ENCODE measurements around the gene G6PC2. TPM values are rescaled to one million over a fixed set of nuclear protein-coding genes. Genes with fewer than 3 reads are reported as not detected.

The G6PC2 gene, protein sequence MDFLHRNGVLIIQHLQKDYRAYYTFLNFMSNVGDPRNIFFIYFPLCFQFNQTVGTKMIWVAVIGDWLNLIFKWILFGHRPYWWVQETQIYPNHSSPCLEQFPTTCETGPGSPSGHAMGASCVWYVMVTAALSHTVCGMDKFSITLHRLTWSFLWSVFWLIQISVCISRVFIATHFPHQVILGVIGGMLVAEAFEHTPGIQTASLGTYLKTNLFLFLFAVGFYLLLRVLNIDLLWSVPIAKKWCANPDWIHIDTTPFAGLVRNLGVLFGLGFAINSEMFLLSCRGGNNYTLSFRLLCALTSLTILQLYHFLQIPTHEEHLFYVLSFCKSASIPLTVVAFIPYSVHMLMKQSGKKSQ
- total RNA-seq (not detected), total RNA-seq (0 reads per million in 29 experiments)
- not detected for total RNA-seq (2013)

GRCh38 chr2:168901003-168901402 lies at the start of gene G6PC2:
G6PC2 (plus strand) TSS chr2:168901291; CDS start chr2:168901332, 41 bp downstream.
- Histone ChIP-seq H3K27me3 (replicated peaks in 1 of 2; ENCODE audit: control insufficient read depth in 2 of 2, extremely low read depth in 1 of 2, insufficient read depth in 2 of 2, low read length in 1 of 2) (no peaks in the 10 kb centered on the region), H3K27ac (ENCODE audit: low read length) (no peak within 1 kb of the TSS), H3K4me3 (ENCODE audit: control insufficient read depth in 1 of 2, extremely low read depth in 1 of 2, low read length in 1 of 2) (no peak within 1 kb of the TSS), H3K36me3 (ENCODE audit: control insufficient read depth in 2 of 2, extremely low read depth in 1 of 2, insufficient read depth in 1 of 2, low read length in 1 of 2) (no peaks in the 10 kb centered on the region), H3K4me1 (ENCODE audit: control insufficient read depth in 1 of 2, extremely low read depth in 1 of 2, insufficient read depth in 2 of 2, low read length in 2 of 2) (no peaks in the 10 kb centered on the region), H3K9me3 (no peaks in the 10 kb centered on the region)
- ATAC-seq (replicated peaks in 1 of 4) (no peak), DNase-seq (no peak)
- WGBS (ENCODE audit: insufficient coverage), result 91% methylated on average over 3 of the region's 5 CpGs
- no peaks in the 10 kb centered on the region for H3K9me3 Mint-ChIP-seq
- H3K4me1 Mint-ChIP-seq, result no peaks in the 10 kb centered on the region
- ChIA-PET POLR2A (no interaction called here), CTCF (interaction anchor here in 1 of 2 donors (0.7 kb wide), 1 partner anchor 564 kb away, joined by 3 read pairs; no protein-coding TSS in a partner anchor)
- peaks cover 4 to 7% of the 10 kb centered on the region in 2 donors for H3K27me3 Mint-ChIP-seq
- no peak within 1 kb of the TSS for H3K4me3 Mint-ChIP-seq
- no peak within 1 kb of the TSS for H3K27ac Mint-ChIP-seq
- H3K36me3 Mint-ChIP-seq, result no peaks in the 10 kb centered on the region

DNA sequence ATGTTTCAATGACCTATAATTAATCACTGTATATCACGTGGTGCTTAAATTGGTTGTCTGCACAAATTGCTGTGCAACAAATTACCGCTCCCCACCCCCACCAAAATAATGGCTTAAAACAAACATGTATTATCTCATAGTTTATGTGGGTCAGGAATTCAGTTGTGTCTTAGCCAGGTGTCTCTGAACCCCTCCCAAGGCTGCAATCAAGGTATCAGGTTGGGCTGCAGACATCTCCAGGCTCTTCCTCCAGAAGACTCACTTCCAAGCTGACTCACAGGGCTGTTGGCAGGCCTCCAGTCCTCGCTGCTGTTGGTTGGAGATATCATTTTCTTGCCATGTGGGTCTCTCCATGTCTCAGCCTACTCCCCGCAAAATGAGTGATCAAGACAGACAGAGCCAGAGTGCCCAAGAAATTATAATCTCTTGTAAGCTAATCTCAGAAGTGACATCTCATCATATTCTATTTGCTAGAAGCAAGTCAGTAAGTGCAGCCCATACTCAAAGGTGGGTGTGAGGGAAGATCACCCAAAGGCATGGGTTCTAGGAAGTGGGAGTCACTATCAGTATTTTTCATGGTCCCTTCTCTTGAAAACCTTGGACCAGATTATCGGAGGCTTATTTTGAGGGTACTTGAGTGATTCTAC lies 49.3 kb upstream of the G6PC2 start:
- ChIA-PET CTCF (no interaction called here), POLR2A (interaction anchor here in 1 of 2 donors (0.6 kb wide), 1 partner anchor 17 kb away, joined by 4 read pairs; no protein-coding TSS in a partner anchor)
- no peaks in the 10 kb centered on the region for H3K27me3 ChIP-seq (replicated peaks in 1 of 2; ENCODE audit: control insufficient read depth in 2 of 2, extremely low read depth in 1 of 2, insufficient read depth in 2 of 2, low read length in 1 of 2)
- no peak overlapping the region for H3K4me3 Mint-ChIP-seq
- ATAC-seq (replicated peaks in 1 of 4) (no peak), DNase-seq (peak in 1 of 35 experiments; percentile 1)
- no peak overlapping the region for H3K27ac ChIP-seq (ENCODE audit: low read length)
- H3K36me3 Mint-ChIP-seq, result no peaks in the 10 kb centered on the region
- H3K27ac Mint-ChIP-seq, result no peak overlapping the region
- no peaks in the 10 kb centered on the region for H3K9me3 ChIP-seq
- H3K36me3 ChIP-seq (ENCODE audit: control insufficient read depth in 2 of 2, extremely low read depth in 1 of 2, insufficient read depth in 1 of 2, low read length in 1 of 2), result no peaks in the 10 kb centered on the region
- H3K4me1 Mint-ChIP-seq, result no peaks in the 10 kb centered on the region
- no CpG with 5 or more reads among the region's 5 CpGs for WGBS (ENCODE audit: insufficient coverage)
- H3K4me1 ChIP-seq (ENCODE audit: control insufficient read depth in 1 of 2, extremely low read depth in 1 of 2, insufficient read depth in 2 of 2, low read length in 2 of 2), result no peaks in the 10 kb centered on the region
- H3K27me3 Mint-ChIP-seq, result no peaks in the 10 kb centered on the region
- peaks cover 0 to 5% (median 0%) of the 10 kb centered on the region in 3 donors for H3K9me3 Mint-ChIP-seq
- no peak overlapping the region for H3K4me3 ChIP-seq (ENCODE audit: control insufficient read depth in 1 of 2, extremely low read depth in 1 of 2, low read length in 1 of 2)

DNA sequence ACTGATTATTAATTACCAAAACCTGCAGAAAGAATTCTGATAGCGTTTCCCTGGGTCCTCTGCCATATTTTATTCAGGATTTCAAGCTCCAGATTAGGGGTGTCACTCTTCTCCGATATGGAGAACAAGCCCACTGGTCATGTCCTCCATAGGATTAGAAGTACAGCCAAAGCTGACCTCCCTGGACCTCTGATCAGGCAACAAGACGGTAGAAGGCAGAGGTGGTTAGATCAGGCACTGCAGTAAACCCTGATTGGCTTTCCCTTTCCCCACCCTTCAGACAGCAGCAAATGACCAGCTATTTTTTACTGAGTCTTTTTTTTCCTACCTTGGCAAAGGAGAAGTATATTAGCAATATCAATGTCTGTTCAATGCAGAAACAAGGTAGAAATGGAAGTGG lies 48.6 kb upstream of the G6PC2 start:
- ChIA-PET CTCF (no interaction called here), POLR2A (interaction anchor here in 1 of 2 donors (0.6 kb wide), 1 partner anchor 18 kb away, joined by 4 read pairs; no protein-coding TSS in a partner anchor)
- H3K36me3 Mint-ChIP-seq, result no peaks in the 10 kb centered on the region
- no peaks in the 10 kb centered on the region for H3K4me1 ChIP-seq (ENCODE audit: control insufficient read depth in 1 of 2, extremely low read depth in 1 of 2, insufficient read depth in 2 of 2, low read length in 2 of 2)
- no peaks in the 10 kb centered on the region for H3K27me3 ChIP-seq (replicated peaks in 1 of 2; ENCODE audit: control insufficient read depth in 2 of 2, extremely low read depth in 1 of 2, insufficient read depth in 2 of 2, low read length in 1 of 2)
- H3K4me3 ChIP-seq (ENCODE audit: control insufficient read depth in 1 of 2, extremely low read depth in 1 of 2, low read length in 1 of 2), result no peak overlapping the region
- H3K36me3 ChIP-seq (ENCODE audit: control insufficient read depth in 2 of 2, extremely low read depth in 1 of 2, insufficient read depth in 1 of 2, low read length in 1 of 2), result no peaks in the 10 kb centered on the region
- no peak overlapping the region for H3K4me3 Mint-ChIP-seq
- no peaks in the 10 kb centered on the region for H3K9me3 ChIP-seq
- no peaks in the 10 kb centered on the region for H3K27me3 Mint-ChIP-seq
- peaks cover 0 to 5% (median 0%) of the 10 kb centered on the region in 3 donors for H3K9me3 Mint-ChIP-seq
- ATAC-seq (replicated peaks in 1 of 4), result no peak
- H3K27ac ChIP-seq (ENCODE audit: low read length), result no peak overlapping the region
- DNase-seq, result no peak
- WGBS (ENCODE audit: insufficient coverage), result no CpG with 5 or more reads among the region's 3 CpGs
- H3K27ac Mint-ChIP-seq, result no peak overlapping the region
- H3K4me1 Mint-ChIP-seq, result no peaks in the 10 kb centered on the region

DNA sequence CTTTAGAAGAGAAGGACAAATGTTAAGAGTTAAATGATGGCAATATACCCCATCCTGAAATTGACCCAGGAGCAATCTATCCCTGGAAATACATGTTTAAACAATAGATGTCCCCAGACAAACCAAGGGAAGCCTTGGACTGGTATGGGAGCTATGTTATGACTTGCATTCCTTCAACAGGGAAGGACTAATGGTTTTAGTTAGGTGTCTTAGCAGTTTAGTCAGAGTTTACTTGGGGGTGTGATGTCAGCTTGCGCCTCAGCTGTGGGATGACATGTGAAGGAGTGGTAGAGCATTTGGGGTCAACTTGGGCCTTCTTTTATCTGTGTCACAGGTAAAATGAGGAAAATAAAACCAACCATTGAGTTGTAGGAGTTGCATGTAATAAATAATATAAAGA lies 47.6 kb upstream of the G6PC2 start:
- no peak overlapping the region for H3K27ac Mint-ChIP-seq
- no peaks in the 10 kb centered on the region for H3K36me3 Mint-ChIP-seq
- no peak for DNase-seq
- no peaks in the 10 kb centered on the region for H3K9me3 ChIP-seq
- H3K4me3 ChIP-seq (ENCODE audit: control insufficient read depth in 1 of 2, extremely low read depth in 1 of 2, low read length in 1 of 2), result no peak overlapping the region
- ChIA-PET POLR2A (no interaction called here), CTCF (no interaction called here)
- ATAC-seq (replicated peaks in 1 of 4), result no peak
- H3K9me3 Mint-ChIP-seq, result peaks cover 0 to 5% (median 0%) of the 10 kb centered on the region in 3 donors
- H3K36me3 ChIP-seq (ENCODE audit: control insufficient read depth in 2 of 2, extremely low read depth in 1 of 2, insufficient read depth in 1 of 2, low read length in 1 of 2), result no peaks in the 10 kb centered on the region
- H3K27ac ChIP-seq (ENCODE audit: low read length), result no peak overlapping the region
- no peaks in the 10 kb centered on the region for H3K27me3 ChIP-seq (replicated peaks in 1 of 2; ENCODE audit: control insufficient read depth in 2 of 2, extremely low read depth in 1 of 2, insufficient read depth in 2 of 2, low read length in 1 of 2)
- H3K4me1 Mint-ChIP-seq, result no peaks in the 10 kb centered on the region
- H3K4me3 Mint-ChIP-seq, result no peak overlapping the region
- H3K27me3 Mint-ChIP-seq, result no peaks in the 10 kb centered on the region
- WGBS (ENCODE audit: insufficient coverage), result no CpG with 5 or more reads among the region's 1 CpG
- no peaks in the 10 kb centered on the region for H3K4me1 ChIP-seq (ENCODE audit: control insufficient read depth in 1 of 2, extremely low read depth in 1 of 2, insufficient read depth in 2 of 2, low read length in 2 of 2)

DNA sequence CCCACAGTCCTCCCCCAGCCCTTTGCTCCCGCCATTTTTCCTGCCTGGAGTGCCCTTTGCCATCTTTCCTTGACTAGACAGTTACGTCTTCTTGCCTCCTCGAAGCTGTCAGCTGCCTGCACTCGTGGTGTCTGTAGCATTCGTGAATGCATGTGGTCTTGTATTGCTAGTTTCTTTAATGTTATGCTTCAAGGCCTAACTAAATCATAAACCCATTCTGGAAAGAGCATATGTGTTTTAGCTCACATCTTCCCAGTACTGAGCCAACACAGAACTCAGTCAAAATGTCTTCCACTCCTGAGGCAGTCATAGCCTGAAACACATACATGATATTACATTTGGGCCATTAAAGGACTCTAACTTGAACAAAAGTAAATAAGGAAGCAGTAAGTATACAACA lies 46.4 kb upstream of the G6PC2 start:
- Mint-ChIP-seq H3K4me1 (no peaks in the 10 kb centered on the region), H3K27ac (no peak overlapping the region), H3K27me3 (no peaks in the 10 kb centered on the region), H3K36me3 (no peaks in the 10 kb centered on the region), H3K4me3 (no peak overlapping the region), H3K9me3 (peaks cover 0 to 5% (median 0%) of the 10 kb centered on the region in 3 donors)
- Histone ChIP-seq H3K36me3 (ENCODE audit: control insufficient read depth in 2 of 2, extremely low read depth in 1 of 2, insufficient read depth in 1 of 2, low read length in 1 of 2) (no peaks in the 10 kb centered on the region), H3K27me3 (replicated peaks in 1 of 2; ENCODE audit: control insufficient read depth in 2 of 2, extremely low read depth in 1 of 2, insufficient read depth in 2 of 2, low read length in 1 of 2) (no peaks in the 10 kb centered on the region), H3K4me1 (ENCODE audit: control insufficient read depth in 1 of 2, extremely low read depth in 1 of 2, insufficient read depth in 2 of 2, low read length in 2 of 2) (no peaks in the 10 kb centered on the region), H3K27ac (ENCODE audit: low read length) (no peak overlapping the region), H3K9me3 (no peaks in the 10 kb centered on the region), H3K4me3 (ENCODE audit: control insufficient read depth in 1 of 2, extremely low read depth in 1 of 2, low read length in 1 of 2) (no peak overlapping the region)
- ATAC-seq (replicated peaks in 1 of 4) (no peak), DNase-seq (no peak)
- CTCF ChIA-PET, result no interaction called here
- WGBS (ENCODE audit: insufficient coverage), result 94% methylated on average over 3 of the region's 5 CpGs
- POLR2A ChIA-PET, result no interaction called here

- Mint-ChIP-seq H3K27me3 (no peaks in the 10 kb centered on the region), H3K4me3 (no peak overlapping the region), H3K9me3 (peaks cover 0 to 5% (median 0%) of the 10 kb centered on the region in 3 donors), H3K27ac (no peak overlapping the region), H3K4me1 (no peaks in the 10 kb centered on the region), H3K36me3 (no peaks in the 10 kb centered on the region)
- H3K36me3 ChIP-seq (ENCODE audit: control insufficient read depth in 2 of 2, extremely low read depth in 1 of 2, insufficient read depth in 1 of 2, low read length in 1 of 2), result no peaks in the 10 kb centered on the region
- 100% methylated on average over 1 of the region's 3 CpGs for WGBS (ENCODE audit: insufficient coverage)
- ChIA-PET POLR2A (no interaction called here), CTCF (no interaction called here)
- H3K4me3 ChIP-seq (ENCODE audit: control insufficient read depth in 1 of 2, extremely low read depth in 1 of 2, low read length in 1 of 2), result no peak overlapping the region
- H3K27ac ChIP-seq (ENCODE audit: low read length), result no peak overlapping the region
- H3K4me1 ChIP-seq (ENCODE audit: control insufficient read depth in 1 of 2, extremely low read depth in 1 of 2, insufficient read depth in 2 of 2, low read length in 2 of 2), result no peaks in the 10 kb centered on the region
- DNase-seq, result no peak
- no peaks in the 10 kb centered on the region for H3K27me3 ChIP-seq (replicated peaks in 1 of 2; ENCODE audit: control insufficient read depth in 2 of 2, extremely low read depth in 1 of 2, insufficient read depth in 2 of 2, low read length in 1 of 2)
- no peaks in the 10 kb centered on the region for H3K9me3 ChIP-seq
- no peak for ATAC-seq (replicated peaks in 1 of 4)
Observed at GRCh38 chr2:168855601-168856000, 45.5 kb upstream of the G6PC2 start.

Measured in T-cell (primary cell).